Sigmoid colon (tissue), 7 donors: ENCODE data around the gene ANKRD44. TPM values are rescaled to one million over a fixed set of nuclear protein-coding genes. Genes with fewer than 3 reads are reported as not detected.

Source experiments
- DNase-seq: peaks from one replicate; pipeline ENCODE4 v3.0.0-alpha.2; 2019
- H3K27ac ChIP-seq, 4 donors: fragments of 200-600 bp; sonication (generic); one replicate each; pipeline ENCODE4 v1.5.1; 2016 to 2019; ENCODE audit warnings: mild to moderate bottlenecking in 1 of 4
- H3K27me3 ChIP-seq, 3 donors: fragments of 200-600 bp; sonication (generic); one replicate each; pipeline ENCODE4 v1.5.1; 2019; ENCODE audit warnings: mild to moderate bottlenecking in 1 of 3
- H3K36me3 ChIP-seq, 4 donors: fragments of 200-600 bp; sonication (generic); one replicate each; pipeline ENCODE4 v1.5.1; 2016 to 2019
- H3K4me1 ChIP-seq, 4 donors: fragments of 200-600 bp; sonication (generic); one replicate each; pipeline ENCODE4 v1.5.1; 2017 to 2019
- H3K4me3 ChIP-seq, 4 donors: fragments of 200-600 bp; sonication (generic); one replicate each; pipeline ENCODE4 v1.5.1; 2017 to 2019; ENCODE audit warnings: mild to moderate bottlenecking in 2 of 4, moderate library complexity in 1 of 4
- H3K9me3 ChIP-seq, 4 donors: fragments of 200-600 bp in 3 of 4; sonication (generic) in 3 of 4; one replicate each; pipeline versions ENCODE4 v1.5.1 to v1.6.1; 2013 to 2019
- EP300 ChIP-seq, 4 donors: sonication (generic); formaldehyde crosslinking; IDR thresholded peaks; one replicate each; pipeline ENCODE4 v1.6.1; 2017; ENCODE audit warnings: antibody characterized with exemption in 4 of 4
- POLR2A ChIP-seq, 2 donors: fragments of 450-650 bp; IDR thresholded peaks; one replicate each; pipeline ENCODE4 v1.6.1; 2016; ENCODE audit warnings: antibody characterized with exemption in 2 of 2, mild to moderate bottlenecking in 2 of 2, moderate library complexity in 2 of 2
- POLR2AphosphoS5 ChIP-seq, 4 donors: sonication (generic); formaldehyde crosslinking; IDR thresholded peaks; one replicate each; pipeline ENCODE4 v1.6.1; 2017; ENCODE audit warnings: antibody characterized with exemption in 4 of 4
- WGBS, 2 donors: extraction: QIAGEN DNeasy Blood & Tissue Kit; methylation state at CpG; one replicate each; pipeline ENCODE4 v1.1.7; 2013; 5-methylcytosine and 5-hydroxymethylcytosine counted together
- intact Hi-C: fragments of 100-400 bp; cut with DNase I; formaldehyde crosslinking; loops from one replicate; pipeline ENCODE4 v1.15.1; 2023
- polyA plus RNA-seq, 3 donors: library from polyadenylated mRNA; stranded (reverse); fragments of 200-250 nt; gene quantifications; one replicate each; pipeline ENCODE4 v1.2.3, GENCODE V29; 2013
- total RNA-seq, 4 donors: library from RNA; depleted of rRNA; stranded (reverse); fragments of >200 nt; gene quantifications; one replicate each; pipeline ENCODE4 v1.1.0, GENCODE V29; 2016
- TF ChIP-seq, protein P1 (sequence below), 4 experiments: fragments of 450-650 bp in 3 of 4; fragments of 200-600 bp in 1 of 4; IDR thresholded peaks; one replicate each; pipeline ENCODE4 v1.5.1; 2016 to 2019; ENCODE audit warnings: antibody characterized with exemption in 4 of 4, mild to moderate bottlenecking in 3 of 4, moderate library complexity in 2 of 4
- donor health status: healthy with polysubstance abuse.
- donor health status: Bipolar disorder and iron deficiency.
- donor health status: healthy.

ANKRD44 gene
- total and polyA plus RNA-seq, 7 donors, result 1.2 to 41.1 (median 34.2) TPM

DNA sequence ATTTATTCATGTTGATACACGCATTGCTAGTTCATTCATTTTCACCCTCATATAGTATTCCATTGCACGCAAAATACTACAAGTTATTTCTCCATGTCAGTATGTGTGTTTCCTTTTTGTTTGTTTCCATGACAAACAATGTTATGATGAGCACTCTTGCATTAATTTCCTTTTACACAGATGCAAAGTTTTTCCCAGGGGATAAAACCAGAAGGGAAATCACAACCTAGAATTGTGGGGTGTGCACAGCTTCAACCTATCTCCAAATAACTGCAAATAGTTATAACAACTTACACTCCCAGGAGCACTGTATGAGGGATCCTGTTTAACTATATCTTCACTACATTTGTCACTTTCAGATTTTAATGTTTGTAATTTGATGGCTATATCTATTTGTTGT, 87.1 kb downstream of the ANKRD44 start:
- Histone ChIP-seq H3K36me3 (no peaks in the 10 kb centered on the region), H3K4me3 (no peak overlapping the region), H3K4me1 (peaks cover 0 to 7% (median 0%) of the 10 kb centered on the region in 4 donors), H3K27me3 (no peaks in the 10 kb centered on the region), H3K27ac (no peak overlapping the region), H3K9me3 (no peaks in the 10 kb centered on the region)
- intact Hi-C loops, result no loop called here
- TF ChIP-seq POLR2A (IDR thresholded peaks at IDR 0.05) (no peak), POLR2AphosphoS5 (IDR thresholded peaks at IDR 0.05) (no peak), EP300 (IDR thresholded peaks at IDR 0.05) (no peak)
- TF ChIP-seq, protein P1, sequence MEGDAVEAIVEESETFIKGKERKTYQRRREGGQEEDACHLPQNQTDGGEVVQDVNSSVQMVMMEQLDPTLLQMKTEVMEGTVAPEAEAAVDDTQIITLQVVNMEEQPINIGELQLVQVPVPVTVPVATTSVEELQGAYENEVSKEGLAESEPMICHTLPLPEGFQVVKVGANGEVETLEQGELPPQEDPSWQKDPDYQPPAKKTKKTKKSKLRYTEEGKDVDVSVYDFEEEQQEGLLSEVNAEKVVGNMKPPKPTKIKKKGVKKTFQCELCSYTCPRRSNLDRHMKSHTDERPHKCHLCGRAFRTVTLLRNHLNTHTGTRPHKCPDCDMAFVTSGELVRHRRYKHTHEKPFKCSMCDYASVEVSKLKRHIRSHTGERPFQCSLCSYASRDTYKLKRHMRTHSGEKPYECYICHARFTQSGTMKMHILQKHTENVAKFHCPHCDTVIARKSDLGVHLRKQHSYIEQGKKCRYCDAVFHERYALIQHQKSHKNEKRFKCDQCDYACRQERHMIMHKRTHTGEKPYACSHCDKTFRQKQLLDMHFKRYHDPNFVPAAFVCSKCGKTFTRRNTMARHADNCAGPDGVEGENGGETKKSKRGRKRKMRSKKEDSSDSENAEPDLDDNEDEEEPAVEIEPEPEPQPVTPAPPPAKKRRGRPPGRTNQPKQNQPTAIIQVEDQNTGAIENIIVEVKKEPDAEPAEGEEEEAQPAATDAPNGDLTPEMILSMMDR (IDR thresholded peaks at IDR 0.05), result no peak
- DNase-seq, result no peak
- WGBS, 2 donors, result 84 to 97% methylated on average over 2 of the region's 2 CpGs

DNA sequence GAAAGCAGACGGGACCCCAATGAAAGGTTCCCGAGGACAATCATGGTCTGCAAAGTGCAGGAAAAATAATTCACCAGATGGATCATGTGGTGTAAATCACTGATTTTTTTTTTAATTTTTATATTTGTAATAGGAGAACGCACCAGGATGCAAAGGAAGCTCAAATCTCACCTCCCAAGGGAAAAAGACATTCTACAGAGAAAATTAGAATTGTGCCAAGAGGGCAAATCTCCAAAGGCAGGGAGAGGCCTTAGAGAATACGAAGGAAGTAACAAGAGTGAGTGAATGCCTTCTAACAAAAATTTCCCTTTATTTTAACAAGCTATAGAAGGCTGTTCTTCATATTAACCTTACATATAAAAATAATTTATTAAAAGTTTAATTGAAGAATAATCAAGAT, 90.9 kb downstream of the ANKRD44 start:
- DNase-seq, result no peak
- Histone ChIP-seq H3K36me3 (no peaks in the 10 kb centered on the region), H3K4me3 (no peak overlapping the region), H3K27me3 (no peaks in the 10 kb centered on the region), H3K9me3 (no peaks in the 10 kb centered on the region), H3K27ac (no peak overlapping the region), H3K4me1 (peaks cover 0 to 26% (median 21%) of the 10 kb centered on the region in 4 donors)
- 79 to 96% methylated on average over 4 of the region's 4 CpGs for WGBS, 2 donors
- TF ChIP-seq POLR2A (IDR thresholded peaks at IDR 0.05) (no peak), POLR2AphosphoS5 (IDR thresholded peaks at IDR 0.05) (no peak), EP300 (IDR thresholded peaks at IDR 0.05) (no peak)
- TF ChIP-seq, protein P1 (IDR thresholded peaks at IDR 0.05), result no peak
- intact Hi-C loops, result no loop called here

DNA sequence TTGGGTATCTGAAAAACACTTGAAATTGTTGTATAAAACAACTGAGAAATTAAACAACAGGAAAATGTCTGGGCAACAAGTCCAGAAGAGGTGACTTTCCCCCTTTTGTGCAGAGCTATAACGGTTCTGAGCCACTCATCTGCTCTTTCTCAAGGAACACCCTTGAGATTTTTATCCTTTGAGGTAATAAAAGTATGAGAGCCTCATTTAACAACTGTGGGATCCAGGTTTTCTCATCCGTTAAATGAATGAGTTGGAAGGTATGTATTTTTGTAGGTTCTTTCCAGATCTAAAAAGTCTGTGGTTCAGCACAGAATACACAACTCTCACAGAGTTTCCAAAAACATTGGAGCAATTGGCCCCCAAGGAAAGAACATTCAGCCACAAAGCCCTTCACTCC, 93.0 kb downstream of the ANKRD44 start:
- Histone ChIP-seq H3K27ac (no peak overlapping the region), H3K4me1 (peaks cover 0 to 44% (median 35%) of the 10 kb centered on the region in 4 donors), H3K27me3 (no peaks in the 10 kb centered on the region), H3K36me3 (no peaks in the 10 kb centered on the region), H3K9me3 (no peaks in the 10 kb centered on the region), H3K4me3 (no peak overlapping the region)
- intact Hi-C loops, result no loop called here
- TF ChIP-seq, protein P1 (IDR thresholded peaks at IDR 0.05), result no peak
- TF ChIP-seq EP300 (IDR thresholded peaks at IDR 0.05) (no peak), POLR2AphosphoS5 (IDR thresholded peaks at IDR 0.05) (no peak), POLR2A (IDR thresholded peaks at IDR 0.05) (no peak)
- DNase-seq, result no peak
- WGBS, 2 donors, result 65 to 79% methylated on average over 2 of the region's 2 CpGs

DNA sequence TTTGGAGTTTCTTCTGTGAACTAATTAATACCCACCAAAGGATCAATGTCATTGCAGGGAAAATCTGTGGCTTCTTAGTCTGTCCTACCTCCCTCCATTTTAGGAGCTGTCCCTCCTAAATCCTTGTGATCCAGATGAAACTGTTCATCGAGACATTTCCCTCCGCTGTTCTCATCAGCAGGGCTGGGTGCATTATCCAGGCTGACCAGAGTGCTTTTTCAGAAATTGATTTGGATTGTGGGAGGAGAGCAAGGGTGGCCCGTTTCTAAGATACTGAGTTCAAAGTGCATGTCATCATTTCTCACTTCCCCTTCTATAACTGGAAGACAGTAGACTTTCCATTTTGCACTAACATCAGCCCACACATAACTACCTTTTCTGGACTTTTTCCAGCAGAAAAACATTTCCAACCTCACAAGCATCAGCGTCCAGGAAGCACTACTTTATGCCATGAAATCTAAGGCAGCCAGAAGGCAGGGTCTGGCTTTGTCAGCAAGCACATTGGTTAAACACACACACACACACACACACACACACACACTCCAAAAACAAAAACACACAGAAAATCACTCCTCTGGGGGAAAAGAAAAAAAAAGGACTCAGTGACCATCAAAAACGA, 94.1 kb downstream of the ANKRD44 start:
- no peaks in the 10 kb centered on the region for H3K27me3 ChIP-seq
- intact Hi-C loops, result no loop called here
- peak overlapping the region in 2 of 4 donors; percentile 5 to 36 for H3K27ac ChIP-seq
- TF ChIP-seq, protein P1 (IDR thresholded peaks at IDR 0.05), result no peak
- no peak for TF ChIP-seq POLR2AphosphoS5 (IDR thresholded peaks at IDR 0.05)
- no peak for TF ChIP-seq POLR2A (IDR thresholded peaks at IDR 0.05)
- no peak for TF ChIP-seq EP300 (IDR thresholded peaks at IDR 0.05)
- no peaks in the 10 kb centered on the region for H3K9me3 ChIP-seq
- no peak for DNase-seq
- H3K4me1 ChIP-seq, result peaks cover 0 to 54% (median 44%) of the 10 kb centered on the region in 4 donors
- H3K36me3 ChIP-seq, result no peaks in the 10 kb centered on the region
- WGBS, 2 donors, result 42 to 60% methylated on average over 5 of the region's 5 CpGs
- no peak overlapping the region for H3K4me3 ChIP-seq
